GM21515 (cell line): ENCODE results near the gene ABTB2.
"Not testable (repeated sequence)": the region's sequence is repeated elsewhere in the genome, so short reads cannot be mapped to it uniquely, and the experiment has no call there.

Experiments
- ATAC-seq: cut with Tn5 transposase; IDR thresholded peaks from one replicate; pipeline ENCODE4 v1.9.1; 2021; ENCODE audit not compliant: unreplicated experiment

ABTB2 gene

DNA sequence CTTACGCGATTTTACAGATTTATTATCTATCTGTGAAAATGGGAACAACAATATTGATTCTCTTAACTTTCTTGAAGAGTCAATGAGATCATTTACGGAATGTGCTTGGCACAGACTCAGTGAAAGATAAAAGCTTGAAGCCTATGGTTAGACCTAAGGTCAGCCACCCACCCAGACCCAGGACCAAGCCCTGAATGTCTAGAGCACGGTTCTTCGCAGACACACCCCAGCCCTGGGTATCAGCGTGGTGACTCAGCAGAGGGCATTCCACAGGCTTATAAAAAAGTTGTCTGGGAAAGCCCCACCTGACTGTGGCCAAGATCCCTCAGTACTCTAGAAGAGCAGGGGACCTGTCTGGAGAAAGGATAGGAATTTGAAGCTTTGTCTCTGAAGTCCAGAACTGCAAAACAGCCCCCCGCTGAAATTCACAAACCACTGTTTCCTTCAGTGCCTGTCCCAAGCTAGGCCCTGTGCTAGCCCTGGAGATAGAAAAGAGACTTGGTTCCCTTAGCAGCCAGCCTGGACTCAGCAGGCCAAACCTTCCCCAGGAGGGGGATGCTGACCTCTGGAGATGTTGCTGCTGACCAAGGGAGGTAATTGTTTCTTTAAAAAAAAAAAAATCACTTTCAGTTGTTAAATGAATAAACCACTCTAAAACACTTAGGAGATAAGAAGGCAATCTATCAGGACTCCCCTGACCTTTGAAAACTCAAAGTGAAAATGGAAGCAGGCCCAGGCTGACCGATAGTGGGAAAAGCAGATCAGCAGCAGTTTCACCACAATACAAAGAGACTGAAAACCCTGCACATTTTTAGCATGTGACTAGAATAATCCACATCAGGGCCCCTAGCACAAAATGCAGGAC lies 114.0 kb downstream of the ABTB2 start:
- peak; percentile 71 for ATAC-seq

DNA sequence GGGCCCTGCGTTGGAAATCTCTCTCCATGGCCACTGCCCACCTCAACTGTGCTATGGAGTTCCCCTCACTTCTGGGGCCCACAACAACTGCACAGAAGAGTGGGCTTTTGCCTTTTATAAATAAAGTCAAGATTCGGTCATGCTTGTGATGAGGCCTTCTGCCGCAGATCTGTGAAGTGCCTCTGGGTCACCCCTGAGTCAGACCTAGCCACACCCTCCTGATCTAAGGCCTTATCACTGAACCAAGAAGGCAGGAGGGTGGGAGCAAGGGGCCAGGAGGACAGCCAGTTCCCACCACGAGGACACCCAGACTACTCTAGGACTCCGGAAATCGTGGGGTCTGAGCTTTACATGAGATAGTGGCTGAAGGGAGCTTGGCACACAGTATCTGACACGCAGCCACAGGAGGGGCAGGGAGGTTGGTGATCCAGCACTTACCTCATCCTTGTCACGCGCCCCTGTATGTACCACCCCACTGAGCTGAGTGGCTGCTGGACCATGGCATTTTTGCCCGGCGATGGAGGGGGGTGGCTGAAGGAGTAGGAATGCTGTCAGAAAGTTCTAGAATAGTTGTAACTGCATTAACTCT lies 115.7 kb downstream of the ABTB2 start:
- ATAC-seq: no peak

DNA sequence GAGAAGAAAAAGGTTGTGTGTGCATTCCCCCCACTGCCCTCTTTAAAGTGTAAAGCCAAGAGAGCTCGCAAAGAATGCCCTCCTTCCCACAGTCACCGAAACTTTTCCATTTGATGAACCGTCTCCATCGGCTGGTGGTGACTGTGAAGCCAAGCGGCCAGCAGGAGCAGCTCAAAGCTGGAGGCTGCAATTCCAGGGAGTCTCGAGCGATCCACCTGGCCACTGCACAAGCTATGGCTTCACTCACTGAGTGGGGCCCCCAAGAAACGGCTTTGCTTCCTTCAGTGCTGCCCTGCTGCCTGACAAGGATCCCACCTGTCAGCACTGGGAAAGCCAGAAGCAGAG lies 117.7 kb downstream of the ABTB2 start:
- no peak for ATAC-seq

DNA sequence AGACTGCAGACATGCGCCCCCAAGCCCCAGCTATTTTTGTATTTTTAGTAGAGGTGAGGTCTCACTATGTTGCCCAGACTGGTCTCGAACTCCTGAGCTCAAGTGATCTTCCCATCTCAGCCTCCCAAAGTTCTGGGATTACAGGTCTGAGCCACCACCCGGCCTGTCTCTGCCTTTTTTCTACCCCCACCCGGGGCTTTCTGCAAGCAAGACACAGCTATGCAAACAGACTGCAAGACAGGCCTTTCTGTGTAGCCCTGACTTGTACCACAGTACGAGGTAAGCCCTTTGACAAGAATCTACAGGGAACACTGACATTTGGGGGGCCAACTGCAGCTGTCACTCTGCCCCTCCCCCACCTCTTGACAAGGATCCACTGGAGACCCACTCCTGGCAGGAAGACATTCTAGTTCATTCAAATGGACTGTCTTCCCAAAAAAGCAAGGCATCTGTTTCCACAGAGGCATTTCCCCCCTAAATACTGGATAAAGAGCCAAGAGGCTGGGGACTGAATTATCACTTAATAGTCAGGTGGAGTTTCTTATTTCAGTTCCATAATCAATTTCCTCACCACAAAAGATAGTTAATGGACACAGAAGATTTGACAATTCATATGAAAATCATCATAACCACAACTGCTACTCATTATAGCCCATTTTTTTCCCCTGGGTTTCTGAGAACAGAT lies 118.2 kb downstream of the ABTB2 start:
- ATAC-seq: no peak

DNA sequence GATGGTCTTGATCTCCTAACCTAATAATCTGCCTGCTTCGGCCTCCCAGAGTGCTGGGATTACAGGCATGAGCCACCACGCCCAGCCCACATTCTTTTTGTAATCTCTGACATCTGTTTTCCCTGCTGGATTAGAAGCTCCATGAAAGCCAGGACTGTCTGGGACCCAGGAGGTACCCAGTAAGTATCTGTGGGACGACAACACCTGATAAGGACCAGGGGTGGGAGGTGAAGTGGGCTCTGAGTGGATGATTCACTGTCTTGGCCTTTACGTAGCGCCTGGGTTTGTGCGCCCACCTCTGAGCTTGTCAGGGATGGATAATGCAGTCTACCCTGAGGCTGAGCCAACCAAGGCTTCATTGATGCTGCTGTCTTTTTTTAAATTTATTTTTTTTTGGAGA lies 118.8 kb downstream of the ABTB2 start:
- no peak for ATAC-seq

DNA sequence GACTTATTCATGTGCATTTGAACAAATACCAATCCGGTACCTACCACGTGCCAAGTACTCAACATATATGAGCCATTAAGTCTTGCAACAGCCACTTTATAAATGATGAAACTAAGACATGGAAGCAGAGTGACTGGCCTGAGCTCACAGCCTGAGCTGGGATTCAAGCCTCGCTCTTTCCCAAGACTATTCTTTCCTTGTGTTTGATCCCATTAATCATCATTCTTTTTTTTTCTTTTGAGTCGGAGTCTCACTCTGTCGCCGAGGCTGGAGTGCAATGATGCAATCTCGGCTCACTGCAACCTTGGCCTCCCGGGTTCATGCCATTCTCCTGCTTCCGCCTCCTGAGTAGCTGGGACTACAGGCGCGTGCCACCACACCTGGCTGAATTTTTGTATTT lies 119.3 kb downstream of the ABTB2 start:
- ATAC-seq: no peak

DNA sequence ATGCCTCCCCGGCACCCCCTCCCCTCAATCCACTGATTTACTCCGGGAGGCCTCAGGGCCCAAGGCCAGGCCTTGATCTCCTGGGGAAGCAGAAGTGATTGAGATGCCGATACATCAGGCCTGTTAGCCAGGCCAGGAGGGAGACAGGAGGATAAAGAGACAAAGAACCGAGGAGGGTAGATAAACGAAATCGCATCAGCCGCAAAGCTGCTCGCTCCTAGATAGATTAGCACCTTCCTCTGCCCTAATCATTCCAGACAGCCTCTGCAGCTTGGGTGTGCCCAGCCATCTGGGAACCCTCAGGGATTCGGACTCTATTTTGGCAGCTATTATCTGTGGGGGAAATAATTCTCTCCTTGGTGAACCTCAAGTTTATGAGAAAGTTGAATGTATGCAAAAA lies 121.2 kb downstream of the ABTB2 start:
- ATAC-seq: no peak

DNA sequence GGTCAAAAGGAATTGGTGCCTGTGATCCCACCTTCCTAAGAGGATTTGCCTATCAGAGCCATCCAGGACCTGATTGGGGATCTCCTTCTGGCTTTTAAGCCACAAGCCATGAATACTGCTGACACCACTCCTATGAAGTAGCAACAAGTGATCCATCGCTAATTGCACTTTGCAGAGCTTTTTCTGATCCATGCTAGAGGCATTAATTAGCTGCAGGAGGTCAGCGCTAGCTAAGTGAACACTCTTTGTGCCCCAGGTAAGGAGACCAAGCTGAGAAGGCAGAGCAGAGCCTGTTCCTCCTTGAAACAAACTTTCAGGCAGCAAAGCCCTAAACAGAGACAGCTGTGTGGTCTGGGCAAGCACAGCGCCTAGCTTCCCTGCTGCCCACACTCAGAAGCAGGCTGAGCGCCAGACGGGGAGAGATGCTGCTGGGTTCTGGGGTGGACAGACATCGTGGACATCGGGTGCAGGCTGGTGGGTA lies 122.2 kb downstream of the ABTB2 start:
- no peak for ATAC-seq

DNA sequence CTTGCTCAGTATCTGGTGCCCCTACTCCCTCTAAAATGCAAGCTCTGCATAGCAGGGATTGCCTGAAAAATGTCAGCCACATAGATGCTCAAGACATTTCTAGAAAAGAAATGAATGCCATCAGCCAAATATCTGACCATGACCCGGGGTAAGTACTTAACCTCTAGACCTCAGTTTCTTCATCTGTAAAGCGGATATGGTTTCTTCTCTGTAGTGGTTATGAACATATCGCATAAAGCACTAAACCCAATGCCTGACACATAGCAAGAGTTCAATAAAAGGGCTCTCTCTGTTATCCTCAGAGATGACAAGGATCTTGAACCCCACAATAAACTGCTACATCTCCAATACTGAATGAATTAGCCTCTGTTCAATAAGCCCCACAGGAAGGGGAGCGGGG lies 122.6 kb downstream of the ABTB2 start:
- ATAC-seq: no peak

DNA sequence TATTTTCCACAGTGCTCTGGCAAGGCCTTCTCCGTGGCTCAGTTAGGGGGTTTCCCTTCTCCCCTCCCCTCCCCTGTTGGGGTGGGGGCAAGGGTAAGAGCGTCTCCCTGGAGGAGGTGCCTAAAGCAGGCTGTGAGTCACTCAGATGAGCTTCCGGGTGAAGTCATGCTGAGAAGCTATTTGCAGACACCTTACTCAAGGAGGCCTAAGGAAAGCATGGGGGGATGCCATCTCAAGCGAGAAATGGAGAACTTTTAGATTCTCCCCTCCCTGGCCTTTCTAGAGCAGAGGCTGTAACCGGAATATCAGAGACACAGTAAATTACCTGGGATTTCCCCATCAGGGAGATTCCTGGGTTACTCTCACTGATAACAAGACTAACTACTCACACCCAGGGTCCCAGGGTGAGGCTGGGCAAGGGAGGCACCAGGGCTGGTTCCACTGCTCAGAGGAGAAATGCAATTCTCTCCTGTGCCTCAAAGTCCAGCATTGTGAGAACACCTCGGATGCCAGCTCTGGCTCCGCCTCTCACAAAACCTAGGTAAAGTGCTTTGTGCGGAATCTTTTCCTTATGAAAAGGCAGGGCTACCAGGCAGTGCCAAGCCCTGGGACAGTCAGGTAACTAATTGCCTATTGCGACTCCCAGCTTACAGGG lies 123.6 kb downstream of the ABTB2 start:
- ATAC-seq: peak; percentile 79

DNA sequence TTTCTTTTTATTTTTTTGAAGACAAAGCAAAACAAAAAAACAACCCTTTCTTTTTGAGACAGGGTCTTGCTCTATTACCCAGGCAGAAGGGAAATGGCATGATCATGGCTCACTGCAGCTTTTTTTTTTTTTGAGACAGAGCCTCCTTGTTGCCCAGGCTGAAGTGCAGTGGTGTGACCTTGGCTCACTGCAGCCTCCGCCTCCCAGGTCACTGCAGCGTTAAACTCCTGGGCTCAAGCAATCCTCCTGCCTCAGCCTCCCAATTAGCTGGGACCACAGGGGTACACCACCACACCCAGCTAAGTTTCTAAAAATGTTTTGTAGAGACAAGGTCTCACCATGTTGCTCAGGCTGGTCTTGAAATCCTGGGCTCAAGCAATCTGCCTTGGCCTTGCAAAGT lies 124.6 kb downstream of the ABTB2 start:
- no peak for ATAC-seq

DNA sequence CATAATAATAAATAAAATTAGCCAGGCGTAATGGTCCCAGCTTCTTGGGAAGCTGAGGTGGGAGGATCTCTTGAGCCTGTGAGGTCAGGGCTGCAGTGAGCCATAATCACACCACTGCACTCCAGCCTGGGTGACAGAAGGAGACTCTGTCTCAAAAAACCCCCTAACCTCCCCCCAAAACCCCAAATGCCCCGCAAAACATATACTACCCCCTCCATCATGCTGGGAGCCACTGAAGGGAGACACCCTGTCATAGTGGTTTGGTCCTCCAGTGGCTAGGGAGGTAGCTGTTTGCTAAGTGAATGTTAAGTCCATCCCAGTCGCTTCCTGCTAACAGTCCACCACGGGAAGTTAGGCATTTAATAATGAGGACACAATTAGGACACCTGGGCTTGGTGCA lies 125.0 kb downstream of the ABTB2 start:
- no peak for ATAC-seq

DNA sequence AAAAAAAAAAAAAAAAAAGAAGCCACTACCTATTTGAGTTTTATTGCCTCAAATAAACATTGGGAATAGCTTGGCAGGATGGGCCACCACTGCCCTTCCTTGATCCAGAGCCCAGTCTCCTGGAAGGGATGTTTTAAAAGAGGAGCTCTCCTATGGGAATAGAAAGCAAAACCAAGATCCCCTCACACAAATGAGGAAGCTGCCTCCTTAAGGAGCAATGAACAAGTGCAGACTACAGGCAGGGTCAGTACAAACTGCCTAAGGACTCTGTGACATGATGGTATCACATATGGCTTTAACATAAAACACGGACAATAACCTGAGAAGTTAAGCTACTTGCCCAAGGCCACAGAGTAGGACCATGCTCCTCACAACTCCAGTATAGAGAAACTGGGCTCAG lies 131.6 kb downstream of the ABTB2 start:
- no peak for ATAC-seq

DNA sequence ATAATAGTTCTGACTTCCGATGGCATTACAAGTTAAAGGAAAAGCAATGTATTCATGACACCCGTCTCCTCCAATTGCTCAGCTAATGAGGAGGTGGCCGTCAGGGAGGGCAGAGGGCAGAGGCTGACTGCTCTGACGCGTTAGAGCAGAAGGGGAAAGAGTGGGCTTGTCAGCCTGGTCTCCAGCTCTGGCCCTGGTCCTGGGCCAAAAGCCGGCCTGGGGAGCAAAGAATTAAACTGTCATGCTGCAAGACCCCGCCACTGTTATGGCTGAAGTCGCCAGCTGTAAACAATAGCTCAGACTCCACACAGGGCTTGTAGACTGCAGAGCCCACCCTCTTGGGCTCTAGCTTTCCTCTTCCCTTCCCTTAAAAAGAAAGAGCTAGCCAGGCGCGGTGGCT lies 132.7 kb downstream of the ABTB2 start:
- ATAC-seq: no peak

DNA sequence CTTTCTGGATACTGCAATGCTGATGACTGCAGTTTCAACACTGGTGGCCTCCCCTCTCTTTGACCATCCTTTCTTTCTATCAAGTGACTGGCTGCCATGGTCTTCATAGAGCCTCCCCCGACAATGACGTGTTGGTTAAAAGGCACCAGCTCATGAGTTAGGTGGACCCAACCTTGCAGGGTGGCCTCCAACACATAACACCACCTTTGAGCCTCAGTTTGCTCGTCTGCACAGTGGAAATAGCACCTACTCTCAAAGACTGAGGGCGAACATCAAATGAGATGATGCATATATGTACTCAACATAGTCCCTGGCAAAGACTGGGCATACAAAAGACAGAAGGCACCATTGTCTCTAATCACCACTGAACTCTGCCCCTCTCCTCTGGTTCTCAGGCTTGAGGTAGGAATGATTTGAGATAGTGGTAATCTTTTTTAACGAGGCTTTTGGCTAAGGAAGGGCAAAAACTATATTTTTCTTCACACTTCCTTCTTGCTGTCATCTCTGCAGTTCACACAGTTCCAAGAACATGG lies 133.3 kb downstream of the ABTB2 start:
- ATAC-seq: no peak

DNA sequence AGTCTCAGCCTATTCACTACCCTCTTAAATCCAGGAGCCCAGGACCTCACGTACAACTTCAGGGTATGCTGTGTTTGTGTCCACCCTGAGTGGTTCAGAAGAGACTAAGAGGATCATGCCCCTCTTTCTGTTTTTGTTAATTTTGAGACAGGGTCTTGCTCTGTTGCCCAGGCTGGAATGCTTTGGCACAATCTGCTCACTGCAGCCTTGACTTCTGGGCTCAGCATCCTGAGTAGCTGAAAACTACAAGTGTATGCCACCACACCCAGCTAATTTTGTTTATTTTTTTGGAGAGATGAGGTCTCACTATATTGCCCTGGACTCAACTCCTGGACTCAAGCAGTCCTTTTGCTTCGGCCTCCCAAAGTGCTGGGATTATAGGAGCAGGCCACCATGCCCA lies 133.9 kb downstream of the ABTB2 start:
- ATAC-seq: no peak

DNA sequence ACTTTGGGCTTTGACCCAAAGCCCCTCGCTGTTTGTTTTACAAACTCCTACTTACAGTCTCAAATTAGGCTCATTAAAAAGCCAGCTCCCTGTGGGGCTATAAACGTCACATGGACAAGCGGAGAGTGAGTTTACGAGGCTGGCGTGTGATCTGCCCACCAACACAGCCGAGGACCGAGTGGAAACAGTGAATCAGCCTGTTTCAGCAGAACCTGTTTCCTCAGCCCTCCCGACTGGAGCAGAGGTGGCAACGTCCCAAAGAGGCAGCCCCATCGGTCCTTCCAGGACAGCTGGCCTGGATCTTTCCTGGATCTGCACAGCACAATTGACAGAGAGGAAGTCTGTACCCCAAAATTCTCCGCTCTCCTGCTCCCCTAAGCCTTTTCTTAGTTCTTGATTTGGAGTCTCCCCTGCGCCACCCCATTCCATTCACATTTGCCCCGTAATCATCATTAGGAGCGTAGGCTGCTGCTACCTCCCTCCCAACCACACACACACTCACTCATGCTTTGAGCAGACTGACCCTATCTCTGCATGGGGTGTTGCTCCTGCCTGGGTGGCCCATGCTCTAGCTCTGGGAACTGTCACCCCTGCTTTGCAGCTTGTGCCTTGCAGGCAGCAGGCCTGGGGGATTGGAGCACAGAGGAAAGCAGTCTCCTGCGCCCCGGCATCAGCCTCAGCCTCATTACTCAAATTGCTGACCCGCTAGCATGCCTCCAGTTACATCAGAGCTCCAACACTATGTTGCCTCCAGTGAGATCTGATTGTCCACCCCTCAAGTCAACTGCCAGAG lies 134.6 kb downstream of the ABTB2 start:
- ATAC-seq: no peak

DNA sequence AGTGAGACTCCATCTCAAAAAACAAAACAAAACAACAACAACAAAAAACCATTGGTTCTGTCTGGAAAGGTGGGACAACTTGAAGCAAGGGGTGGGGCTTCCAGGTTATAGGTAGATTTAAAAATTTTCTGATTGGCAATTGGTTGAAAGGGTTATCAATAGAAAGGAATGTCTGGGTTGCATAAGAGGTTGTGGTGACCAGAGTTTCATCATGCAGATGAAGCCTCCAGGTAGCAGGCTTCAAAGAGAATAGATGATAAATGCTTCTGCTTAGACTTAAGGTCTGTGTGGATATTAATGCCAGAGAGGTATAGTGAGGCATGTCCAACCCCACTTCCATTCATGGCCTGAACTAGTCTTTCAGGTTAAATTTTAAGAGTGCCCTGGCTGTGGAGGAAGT lies 135.8 kb downstream of the ABTB2 start:
- no peak for ATAC-seq

DNA sequence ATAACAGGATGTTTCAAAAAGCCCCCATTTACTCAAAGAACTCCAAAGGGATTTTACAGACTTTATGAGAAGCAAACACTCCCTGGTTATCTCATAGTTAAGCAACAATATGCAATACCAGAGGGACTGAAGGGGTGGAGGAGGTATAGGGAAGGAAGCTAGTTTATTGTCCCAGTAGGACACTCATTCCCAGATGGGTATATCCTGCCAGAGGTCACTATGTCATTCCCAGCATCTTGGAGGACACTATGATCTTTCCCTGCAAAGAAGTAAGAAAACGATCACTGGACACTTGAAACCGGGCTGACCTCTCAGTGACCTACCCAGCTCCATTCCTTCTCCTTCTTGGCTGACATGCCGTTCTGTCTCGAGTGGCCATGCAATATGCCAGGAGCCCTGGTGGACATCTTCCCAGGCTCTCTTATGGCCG lies 137.9 kb downstream of the ABTB2 start:
- no peak for ATAC-seq

DNA sequence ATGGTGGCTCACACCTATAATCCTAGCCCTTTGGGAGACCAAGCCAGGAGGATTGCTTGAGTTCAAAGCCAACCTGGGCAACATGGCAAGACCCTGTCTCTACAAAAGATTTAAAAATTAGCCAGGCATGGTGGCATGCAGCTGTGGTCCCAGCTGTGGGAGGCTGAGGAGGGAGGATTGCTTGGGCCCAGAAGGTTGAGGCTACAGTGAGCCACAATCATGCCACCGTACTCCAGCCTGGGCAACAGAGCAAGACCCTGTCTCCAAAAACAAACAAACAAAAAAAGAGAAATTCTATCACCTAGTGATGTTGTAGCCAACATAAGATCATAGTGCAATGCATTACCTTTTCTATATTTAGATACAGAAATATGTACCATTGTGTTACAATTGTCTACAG lies 138.5 kb downstream of the ABTB2 start:
- ATAC-seq: no peak

DNA sequence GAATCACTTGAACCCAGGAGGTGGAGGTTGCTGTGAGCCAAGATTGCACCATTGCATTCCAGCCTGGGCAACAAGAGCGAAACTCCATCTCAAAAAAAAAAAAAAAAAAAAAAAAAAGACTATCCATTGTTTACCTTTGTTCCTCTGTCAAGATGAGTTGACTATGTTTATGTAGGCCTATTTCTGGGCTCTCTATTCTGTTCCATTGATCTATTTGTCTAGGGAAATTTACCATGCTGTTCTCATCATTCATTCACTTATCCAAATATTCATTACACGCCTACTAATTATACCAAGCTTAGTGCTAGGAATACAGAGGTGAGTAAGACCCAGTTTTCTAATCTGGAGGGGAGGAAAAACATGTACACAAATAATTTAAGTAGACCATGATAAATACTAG lies 139.1 kb downstream of the ABTB2 start:
- not testable (repeated sequence) for ATAC-seq
